ENCODE data around the gene PCDHGA1.
"Not testable (repeated sequence)": the region's sequence is repeated elsewhere in the genome, so short reads cannot be mapped to it uniquely, and the experiment has no call there.

The PCDHGA1 gene

GRCh38 chr5:141338538-141339306 lies 8.4 kb downstream of the PCDHGA1 start, which contains the start of gene PCDHGA2:
Gene PCDHGA2, plus strand, starts transcription at chr5:141338760.
- ChIA-PET CTCF (interaction anchor here (0.6 to 3.0 kb wide), 31 partner anchors 10 to 1294 kb away, joined by 3 to 41 read pairs (median 4); partner anchors contain the start of genes PCDHB15, PCDHGA1, PCDHGA12 and PCDHGA4), POLR2A (interaction anchor here (1.0 to 1.2 kb wide), 2 partner anchors 18 to 19 kb away, joined by 3 to 5 read pairs; partner anchors contain the start of gene TAF7)
- Histone ChIP-seq H3K9me3 (ENCODE audit: control insufficient read depth, insufficient read depth, low read depth, low read length) (no peaks in the 10 kb centered on the region), H3K27ac (ENCODE audit: extremely low read depth, low read depth, low read length) (no peak within 1 kb of the TSS), H3K4me1 (ENCODE audit: control insufficient read depth, insufficient read depth, low read length) (no peaks in the 10 kb centered on the region), H3K36me3 (ENCODE audit: control insufficient read depth in 2 of 2, insufficient read depth in 1 of 2, low read length in 2 of 2) (no peaks in the 10 kb centered on the region), H3K4me3 (ENCODE audit: low read depth, low read length) (no peak within 1 kb of the TSS)
- TF ChIP-seq ZNF449 (tag by site-specific recombination; IDR thresholded peaks at IDR 0.05) = no peak
- TF ChIP-seq ZNF223 (tag by site-specific recombination; IDR thresholded peaks at IDR 0.05) = no peak
- no peak for TF ChIP-seq ZNF426 (tag by site-specific recombination; IDR thresholded peaks at IDR 0.05)
- no peak for TF ChIP-seq ZBTB26 (tag by site-specific recombination; optimal IDR thresholded peaks at IDR 0.05)
- no peak for TF ChIP-seq ZNF112 (tag by site-specific recombination; IDR thresholded peaks at IDR 0.05)
- TF ChIP-seq ZNF629 (tag by site-specific recombination; IDR thresholded peaks at IDR 0.05) = no peak
- no peak for TF ChIP-seq ZNF544 (tag by site-specific recombination; IDR thresholded peaks at IDR 0.05)
- TF ChIP-seq ZBTB6 (tag by site-specific recombination; IDR thresholded peaks at IDR 0.05) = no peak
- no peak for TF ChIP-seq SCRT2 (tag by site-specific recombination; IDR thresholded peaks at IDR 0.05)
- TF ChIP-seq ZNF654 (tag by site-specific recombination; IDR thresholded peaks at IDR 0.05; ENCODE audit: low read depth) = peak; percentile 23; the same call in 1 of the 2 replicates
- no peak for TF ChIP-seq ZNF580 (tag by site-specific recombination; IDR thresholded peaks at IDR 0.05)
- no peak for TF ChIP-seq ZNF140 (tag by site-specific recombination; IDR thresholded peaks at IDR 0.05)
- TF ChIP-seq ZNF2 (tag by site-specific recombination; IDR thresholded peaks at IDR 0.05) = peak; percentile 57; the same call in 1 of the 2 replicates

GRCh38 chr5:141340781-141341354 lies 10.6 kb downstream of the PCDHGA1 start:
- POLR2A ChIA-PET; H3K4me1 ChIP-seq (ENCODE audit: control insufficient read depth, insufficient read depth, low read length); H3K9me3 ChIP-seq (ENCODE audit: control insufficient read depth, insufficient read depth, low read depth, low read length); H3K4me3 ChIP-seq (ENCODE audit: low read depth, low read length); H3K27ac ChIP-seq (ENCODE audit: extremely low read depth, low read depth, low read length); H3K36me3 ChIP-seq (ENCODE audit: control insufficient read depth in 2 of 2, insufficient read depth in 1 of 2, low read length in 2 of 2): not testable (repeated sequence)
- CTCF ChIA-PET = interaction anchor here (1.0 to 1.8 kb wide), 3 partner anchors 9 to 223 kb away, joined by 3 to 11 read pairs (median 5); partner anchors contain the start of gene PCDHGB1

GRCh38 chr5:141342773-141343172 lies 12.5 kb downstream of the PCDHGA1 start:
- Histone ChIP-seq H3K36me3 (ENCODE audit: control insufficient read depth in 2 of 2, insufficient read depth in 1 of 2, low read length in 2 of 2) (no peaks in the 10 kb centered on the region), H3K4me3 (ENCODE audit: low read depth, low read length) (no peak overlapping the region), H3K4me1 (ENCODE audit: control insufficient read depth, insufficient read depth, low read length) (no peaks in the 10 kb centered on the region), H3K27ac (ENCODE audit: extremely low read depth, low read depth, low read length) (no peak overlapping the region), H3K9me3 (ENCODE audit: control insufficient read depth, insufficient read depth, low read depth, low read length) (no peaks in the 10 kb centered on the region)
- POLR2A ChIA-PET = no interaction called here
- CTCF ChIA-PET = interaction anchor here (0.6 to 3.3 kb wide), 16 partner anchors 9 to 484 kb away, joined by 3 to 21 read pairs (median 4); partner anchors contain the start of genes PCDHGA1, PCDHGA5, PCDHGB5 and TAF7
- TF ChIP-seq ZNF660 (tag by site-specific recombination; IDR thresholded peaks at IDR 0.05) (no peak), ZBTB6 (tag by site-specific recombination; IDR thresholded peaks at IDR 0.05) (no peak), ZNF843 (tag by site-specific recombination; IDR thresholded peaks at IDR 0.05) (no peak), ZNF792 (tag by site-specific recombination; IDR thresholded peaks at IDR 0.05) (no peak), SP3 (tag by site-specific recombination; IDR thresholded peaks at IDR 0.05) (no peak), ZNF433 (tag by site-specific recombination; IDR thresholded peaks at IDR 0.05; ENCODE audit: low read depth) (no peak), ZNF629 (tag by site-specific recombination; IDR thresholded peaks at IDR 0.05) (no peak), ZNF350 (tag by site-specific recombination; IDR thresholded peaks at IDR 0.05) (no peak), BCL11B (tag by site-specific recombination; IDR thresholded peaks at IDR 0.05; ENCODE audit: low read depth) (no peak)
